ENCODE results near the gene TMEM132C.

Gene TMEM132C

GRCh38 chr12:128337431-128338170 lies 70.6 kb downstream of the TMEM132C start:
- Histone ChIP-seq H3K27me3 (replicated peaks in 2 of 5; ENCODE audit: control insufficient read depth in 4 of 5, insufficient read depth in 5 of 5, low read length in 4 of 5) (peaks cover 0 to 18% (median 6%) of the 10 kb centered on the region in 5 experiments), H3K9me3 (ENCODE audit: control extremely low read depth in 1 of 5, control insufficient read depth in 4 of 5, insufficient read depth in 2 of 5, low read depth in 1 of 5, low read length in 4 of 5) (peaks cover 0 to 8% (median 0%) of the 10 kb centered on the region in 5 experiments), H3K27ac (ENCODE audit: insufficient read depth in 1 of 2, low read depth in 1 of 2, low read length in 2 of 2, poor library complexity in 1 of 2, severe bottlenecking in 2 of 2) (no peak overlapping the region), H3K4me1 (ENCODE audit: control extremely low read depth in 1 of 4, control insufficient read depth in 4 of 4, insufficient read depth in 4 of 4, low read length in 3 of 4) (no peaks in the 10 kb centered on the region), H3K4me3 (ENCODE audit: control insufficient read depth in 1 of 7, extremely low read depth in 1 of 7, insufficient read depth in 4 of 7, low read depth in 2 of 7, low read length in 6 of 7) (no peak overlapping the region), H3K36me3 (ENCODE audit: control insufficient read depth in 4 of 4, insufficient read depth in 4 of 4, low read length in 3 of 4) (no peaks in the 10 kb centered on the region)
- CTCF ChIA-PET = no interaction called here
- POLR2A ChIA-PET = no interaction called here
- 33% methylated on average over 7 of the region's 10 CpGs for WGBS (ENCODE audit: insufficient coverage)
- DNase-seq = no peak

- Histone ChIP-seq H3K4me3 (ENCODE audit: control insufficient read depth in 1 of 7, extremely low read depth in 1 of 7, insufficient read depth in 4 of 7, low read depth in 2 of 7, low read length in 6 of 7) (no peak overlapping the region), H3K9me3 (ENCODE audit: control extremely low read depth in 1 of 5, control insufficient read depth in 4 of 5, insufficient read depth in 2 of 5, low read depth in 1 of 5, low read length in 4 of 5) (peaks cover 0 to 3% (median 0%) of the 10 kb centered on the region in 5 experiments), H3K4me1 (ENCODE audit: control extremely low read depth in 1 of 4, control insufficient read depth in 4 of 4, insufficient read depth in 4 of 4, low read length in 3 of 4) (no peaks in the 10 kb centered on the region), H3K27me3 (replicated peaks in 2 of 5; ENCODE audit: control insufficient read depth in 4 of 5, insufficient read depth in 5 of 5, low read length in 4 of 5) (peaks cover 0 to 18% (median 6%) of the 10 kb centered on the region in 5 experiments), H3K27ac (ENCODE audit: insufficient read depth in 1 of 2, low read depth in 1 of 2, low read length in 2 of 2, poor library complexity in 1 of 2, severe bottlenecking in 2 of 2) (no peak overlapping the region), H3K36me3 (ENCODE audit: control insufficient read depth in 4 of 4, insufficient read depth in 4 of 4, low read length in 3 of 4) (no peaks in the 10 kb centered on the region)
- CTCF ChIA-PET = no interaction called here
- 35% methylated on average over 4 of the region's 9 CpGs for WGBS (ENCODE audit: insufficient coverage)
- no peak for DNase-seq
- POLR2A ChIA-PET = interaction anchor here (0.7 kb wide), 1 partner anchor 361 kb away, joined by 3 read pairs; no protein-coding TSS in a partner anchor
Measured at GRCh38 chr12:128338386-128339125, 71.6 kb downstream of the TMEM132C start.

- Histone ChIP-seq H3K4me1 (ENCODE audit: control extremely low read depth in 1 of 4, control insufficient read depth in 4 of 4, insufficient read depth in 4 of 4, low read length in 3 of 4) (no peaks in the 10 kb centered on the region), H3K27me3 (replicated peaks in 2 of 5; ENCODE audit: control insufficient read depth in 4 of 5, insufficient read depth in 5 of 5, low read length in 4 of 5) (peaks cover 0 to 18% (median 6%) of the 10 kb centered on the region in 5 experiments), H3K36me3 (ENCODE audit: control insufficient read depth in 4 of 4, insufficient read depth in 4 of 4, low read length in 3 of 4) (no peaks in the 10 kb centered on the region), H3K4me3 (ENCODE audit: control insufficient read depth in 1 of 7, extremely low read depth in 1 of 7, insufficient read depth in 4 of 7, low read depth in 2 of 7, low read length in 6 of 7) (no peak overlapping the region), H3K27ac (ENCODE audit: insufficient read depth in 1 of 2, low read depth in 1 of 2, low read length in 2 of 2, poor library complexity in 1 of 2, severe bottlenecking in 2 of 2) (no peak overlapping the region), H3K9me3 (ENCODE audit: control extremely low read depth in 1 of 5, control insufficient read depth in 4 of 5, insufficient read depth in 2 of 5, low read depth in 1 of 5, low read length in 4 of 5) (peaks cover 0 to 2% (median 0%) of the 10 kb centered on the region in 5 experiments)
- 6% methylated on average over 5 of the region's 6 CpGs for WGBS (ENCODE audit: insufficient coverage)
- ChIA-PET POLR2A (no interaction called here), CTCF (no interaction called here)
- DNase-seq = no peak
Measured at GRCh38 chr12:128339126-128339520, 72.2 kb downstream of the TMEM132C start.

- Histone ChIP-seq H3K4me3 (ENCODE audit: control insufficient read depth in 1 of 7, extremely low read depth in 1 of 7, insufficient read depth in 4 of 7, low read depth in 2 of 7, low read length in 6 of 7) (no peak overlapping the region), H3K27me3 (replicated peaks in 2 of 5; ENCODE audit: control insufficient read depth in 4 of 5, insufficient read depth in 5 of 5, low read length in 4 of 5) (peaks cover 0 to 18% (median 6%) of the 10 kb centered on the region in 5 experiments), H3K9me3 (ENCODE audit: control extremely low read depth in 1 of 5, control insufficient read depth in 4 of 5, insufficient read depth in 2 of 5, low read depth in 1 of 5, low read length in 4 of 5) (no peaks in the 10 kb centered on the region), H3K4me1 (ENCODE audit: control extremely low read depth in 1 of 4, control insufficient read depth in 4 of 4, insufficient read depth in 4 of 4, low read length in 3 of 4) (no peaks in the 10 kb centered on the region), H3K36me3 (ENCODE audit: control insufficient read depth in 4 of 4, insufficient read depth in 4 of 4, low read length in 3 of 4) (no peaks in the 10 kb centered on the region), H3K27ac (ENCODE audit: insufficient read depth in 1 of 2, low read depth in 1 of 2, low read length in 2 of 2, poor library complexity in 1 of 2, severe bottlenecking in 2 of 2) (no peak overlapping the region)
- no peak for DNase-seq
- CTCF ChIA-PET = no interaction called here
- POLR2A ChIA-PET = no interaction called here
- 55% methylated on average over 1 of the region's 1 CpG for WGBS (ENCODE audit: insufficient coverage)
Measured at GRCh38 chr12:128339631-128340030, 72.7 kb downstream of the TMEM132C start.

GRCh38 chr12:128353301-128353700 lies 86.3 kb downstream of the TMEM132C start:
- WGBS (ENCODE audit: insufficient coverage) = 9% methylated on average over 11 of the region's 12 CpGs
- ChIA-PET CTCF (no interaction called here), POLR2A (no interaction called here)
- Histone ChIP-seq H3K4me1 (ENCODE audit: control extremely low read depth in 1 of 4, control insufficient read depth in 4 of 4, insufficient read depth in 4 of 4, low read length in 3 of 4) (no peaks in the 10 kb centered on the region), H3K27ac (ENCODE audit: insufficient read depth in 1 of 2, low read depth in 1 of 2, low read length in 2 of 2, poor library complexity in 1 of 2, severe bottlenecking in 2 of 2) (no peak overlapping the region), H3K9me3 (ENCODE audit: control extremely low read depth in 1 of 5, control insufficient read depth in 4 of 5, insufficient read depth in 2 of 5, low read depth in 1 of 5, low read length in 4 of 5) (peaks cover 4 to 14% (median 8%) of the 10 kb centered on the region in 5 experiments), H3K36me3 (ENCODE audit: control insufficient read depth in 4 of 4, insufficient read depth in 4 of 4, low read length in 3 of 4) (no peaks in the 10 kb centered on the region), H3K27me3 (replicated peaks in 2 of 5; ENCODE audit: control insufficient read depth in 4 of 5, insufficient read depth in 5 of 5, low read length in 4 of 5) (peaks cover 0 to 10% (median 0%) of the 10 kb centered on the region in 5 experiments), H3K4me3 (ENCODE audit: control insufficient read depth in 1 of 7, extremely low read depth in 1 of 7, insufficient read depth in 4 of 7, low read depth in 2 of 7, low read length in 6 of 7) (no peak overlapping the region)
- DNase-seq = no peak

- POLR2A ChIA-PET = no interaction called here
Measured at GRCh38 chr12:128356547-128356946, 89.6 kb downstream of the TMEM132C start.

GRCh38 chr12:128361400-128361995 lies 94.5 kb downstream of the TMEM132C start:
- H3K27ac ChIP-seq (ENCODE audit: insufficient read depth in 1 of 2, low read depth in 1 of 2, low read length in 2 of 2, poor library complexity in 1 of 2, severe bottlenecking in 2 of 2) = no peak overlapping the region
- H3K9me3 ChIP-seq (ENCODE audit: control extremely low read depth in 1 of 5, control insufficient read depth in 4 of 5, insufficient read depth in 2 of 5, low read depth in 1 of 5, low read length in 4 of 5) = no peaks in the 10 kb centered on the region
- peaks cover 0 to 28% (median 8%) of the 10 kb centered on the region in 5 experiments for H3K27me3 ChIP-seq (replicated peaks in 2 of 5; ENCODE audit: control insufficient read depth in 4 of 5, insufficient read depth in 5 of 5, low read length in 4 of 5)
- DNase-seq = no peak
- H3K4me1 ChIP-seq (ENCODE audit: control extremely low read depth in 1 of 4, control insufficient read depth in 4 of 4, insufficient read depth in 4 of 4, low read length in 3 of 4) = peaks cover 0 to 2% (median 0%) of the 10 kb centered on the region in 4 experiments
- POLR2A ChIA-PET = no interaction called here
- H3K36me3 ChIP-seq (ENCODE audit: control insufficient read depth in 4 of 4, insufficient read depth in 4 of 4, low read length in 3 of 4) = no peaks in the 10 kb centered on the region
- WGBS (ENCODE audit: insufficient coverage) = 82% methylated on average over 5 of the region's 7 CpGs
- no peak overlapping the region for H3K4me3 ChIP-seq (ENCODE audit: control insufficient read depth in 1 of 7, extremely low read depth in 1 of 7, insufficient read depth in 4 of 7, low read depth in 2 of 7, low read length in 6 of 7)
- CTCF ChIA-PET = no interaction called here

More at GRCh38 chr12:128356547-128356946, 89.6 kb downstream of the TMEM132C start:
- H3K36me3 ChIP-seq (ENCODE audit: control insufficient read depth in 4 of 4, insufficient read depth in 4 of 4, low read length in 3 of 4) = no peaks in the 10 kb centered on the region
- H3K27me3 ChIP-seq (replicated peaks in 2 of 5; ENCODE audit: control insufficient read depth in 4 of 5, insufficient read depth in 5 of 5, low read length in 4 of 5) = peaks cover 0 to 10% (median 0%) of the 10 kb centered on the region in 5 experiments
- no peak overlapping the region for H3K4me3 ChIP-seq (ENCODE audit: control insufficient read depth in 1 of 7, extremely low read depth in 1 of 7, insufficient read depth in 4 of 7, low read depth in 2 of 7, low read length in 6 of 7)
- H3K9me3 ChIP-seq (ENCODE audit: control extremely low read depth in 1 of 5, control insufficient read depth in 4 of 5, insufficient read depth in 2 of 5, low read depth in 1 of 5, low read length in 4 of 5) = peaks cover 3 to 9% (median 5%) of the 10 kb centered on the region in 5 experiments
- DNase-seq = no peak
- H3K27ac ChIP-seq (ENCODE audit: insufficient read depth in 1 of 2, low read depth in 1 of 2, low read length in 2 of 2, poor library complexity in 1 of 2, severe bottlenecking in 2 of 2) = no peak overlapping the region
- 81% methylated on average over 6 of the region's 7 CpGs for WGBS (ENCODE audit: insufficient coverage)
- H3K4me1 ChIP-seq (ENCODE audit: control extremely low read depth in 1 of 4, control insufficient read depth in 4 of 4, insufficient read depth in 4 of 4, low read length in 3 of 4) = no peaks in the 10 kb centered on the region
- CTCF ChIA-PET = no interaction called here
